ENCODE measurements around the gene TJAP1.
A peak's percentile ranks its signal among the peaks of the same experiment; 100 is the strongest.
"Not testable (repeated sequence)": the region's sequence is repeated elsewhere in the genome, so short reads cannot be mapped to it uniquely, and the experiment has no call there.

Gene TJAP1

GRCh38 chr6:43488667-43489276 lies 11.4 kb downstream of the TJAP1 start:
- no peak for DNase-seq

GRCh38 chr6:43489277-43490072 lies 12.1 kb downstream of the TJAP1 start:
- no peak for DNase-seq

GRCh38 chr6:43490523-43490939 lies 13.2 kb downstream of the TJAP1 start:
- no peak for DNase-seq

- DNase-seq = no peak
These were observed 14.6 kb downstream of the TJAP1 start for GRCh38 chr6:43491750-43492661.

GRCh38 chr6:43492673-43493072 lies 15.3 kb downstream of the TJAP1 start:
- DNase-seq = no peak

GRCh38 chr6:43493230-43493629 lies 15.9 kb downstream of the TJAP1 start:
- DNase-seq = no peak

GRCh38 chr6:43493833-43494232 lies 16.5 kb downstream of the TJAP1 start:
- no peak for DNase-seq

GRCh38 chr6:43494321-43494720 lies 17.0 kb downstream of the TJAP1 start:
- DNase-seq = no peak

- no peak for DNase-seq
These were observed 17.4 kb downstream of the TJAP1 start for GRCh38 chr6:43494766-43495165.

GRCh38 chr6:43495409-43495941 lies 18.1 kb downstream of the TJAP1 start:
- DNase-seq = peak in 1 of 4 experiments; percentile 16

- no peak for DNase-seq
These were observed 19.2 kb downstream of the TJAP1 start for GRCh38 chr6:43496370-43497128.

GRCh38 chr6:43497129-43497396 lies 19.7 kb downstream of the TJAP1 start:
- DNase-seq = no peak

GRCh38 chr6:43497689-43498088 lies 20.3 kb downstream of the TJAP1 start:
- no peak for DNase-seq

- DNase-seq = not testable (repeated sequence)
These were observed 20.9 kb downstream of the TJAP1 start for GRCh38 chr6:43498291-43498690.

GRCh38 chr6:43499028-43499815 lies 21.9 kb downstream of the TJAP1 start:
- no peak for DNase-seq

- no peak for DNase-seq
These were observed 23.6 kb downstream of the TJAP1 start for GRCh38 chr6:43500921-43501320.

GRCh38 chr6:43502666-43503065 lies 25.3 kb downstream of the TJAP1 start:
- no peak for DNase-seq

GRCh38 chr6:43503443-43503842 lies 26.1 kb downstream of the TJAP1 start:
- no peak for DNase-seq

GRCh38 chr6:43504756-43505593 lies 27.6 kb downstream of the TJAP1 start:
- DNase-seq = no peak

GRCh38 chr6:43505718-43506117 lies 28.3 kb downstream of the TJAP1 start:
- no peak for DNase-seq

GRCh38 chr6:43506171-43506570 lies 28.8 kb downstream of the TJAP1 start:
- no peak for DNase-seq

Measured in activated CD4-positive, CD25-positive, alpha-beta regulatory T cell (primary cell).